Hepatocyte (in vitro differentiated cells): ENCODE measurements around the gene DCAF8L2.

ENCODE experiments used
- CTCF ChIP-seq: fragments of 200-600 bp; sonication (generic); IDR thresholded peaks from 2 replicates; pipeline ENCODE4 v1.5.1; 2016; ENCODE audit warnings: antibody characterized with exemption, mild to moderate bottlenecking; ENCODE audit not compliant: poor library complexity
- EZH2phosphoT487 ChIP-seq: fragments of 200-600 bp; sonication (generic); IDR thresholded peaks from one replicate; pipeline ENCODE4 v1.6.1; 2018; ENCODE audit warnings: antibody characterized with exemption, mild to moderate bottlenecking, low read depth, moderate library complexity; ENCODE audit not compliant: unreplicated experiment, severe bottlenecking

GRCh38 chrX:27680726-27681125 is 90.6 kb downstream of the DCAF8L2 start:
- TF ChIP-seq CTCF (no peak), EZH2phosphoT487 (no peak)
